ENCODE results near the gene ANKS6.

The ANKS6 gene

DNA sequence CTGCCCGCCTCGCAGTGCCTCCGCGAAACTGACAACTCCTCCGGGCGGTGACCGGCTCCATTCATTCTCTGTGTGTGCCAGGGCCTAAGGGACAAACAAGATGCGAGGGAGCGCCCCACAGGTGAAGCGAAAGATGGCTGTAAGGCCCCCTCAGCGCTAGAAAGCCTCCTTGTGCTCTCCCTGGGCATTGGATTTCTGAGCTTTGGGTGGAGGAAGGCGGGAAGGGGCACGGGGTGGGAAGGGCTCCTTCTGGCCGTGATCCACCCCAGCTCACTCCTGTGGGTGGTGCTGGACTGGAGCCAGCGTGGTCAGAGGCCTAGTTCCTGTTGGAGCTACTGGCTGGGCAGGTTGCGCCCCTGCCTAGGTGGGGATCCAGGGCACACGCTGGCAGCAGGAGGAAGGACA, 12.1 kb upstream of the ANKS6 start:
- DNase-seq (ENCODE audit: low spot score in 2 of 2), result no peak
- Histone ChIP-seq H3K4me1 (peaks cover 19% of the 10 kb centered on the region), H3K36me3 (replicated peaks) (no peaks in the 10 kb centered on the region), H3K27me3 (ENCODE audit: low read depth) (no peaks in the 10 kb centered on the region), H3K4me3 (peak overlapping the region; percentile 40), H3K9me3 (no peaks in the 10 kb centered on the region)
- in situ Hi-C loops (cut with MboI; ENCODE audit: low sequenced_read_pairs), result no loop called here

DNA sequence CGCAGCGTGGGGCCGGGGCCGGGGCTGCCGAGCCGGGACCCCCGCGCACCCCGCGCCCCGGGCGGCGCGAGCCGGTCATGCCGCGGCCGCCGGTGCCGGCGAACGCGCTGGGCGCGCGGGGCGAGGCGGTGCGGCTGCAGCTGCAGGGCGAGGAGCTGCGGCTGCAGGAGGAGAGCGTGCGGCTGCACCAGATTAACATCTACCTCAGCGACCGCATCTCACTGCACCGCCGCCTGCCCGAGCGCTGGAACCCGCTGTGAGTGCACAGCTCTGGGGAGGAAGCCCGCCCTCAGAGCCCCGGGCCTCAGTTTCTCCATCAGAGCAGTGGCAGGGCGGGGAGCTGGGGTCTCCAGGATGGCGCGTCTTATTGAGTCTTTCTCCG, 11.4 kb upstream of the ANKS6 start:
- H3K4me3 ChIP-seq, result peak overlapping the region; percentile 40
- in situ Hi-C loops (cut with MboI; ENCODE audit: low sequenced_read_pairs), result no loop called here
- peaks cover 19% of the 10 kb centered on the region for H3K4me1 ChIP-seq
- no peaks in the 10 kb centered on the region for H3K27me3 ChIP-seq (ENCODE audit: low read depth)
- peak in 1 of 2 experiments; percentile 49 for DNase-seq (ENCODE audit: low spot score in 2 of 2)
- H3K36me3 ChIP-seq (replicated peaks), result no peaks in the 10 kb centered on the region
- no peaks in the 10 kb centered on the region for H3K9me3 ChIP-seq

DNA sequence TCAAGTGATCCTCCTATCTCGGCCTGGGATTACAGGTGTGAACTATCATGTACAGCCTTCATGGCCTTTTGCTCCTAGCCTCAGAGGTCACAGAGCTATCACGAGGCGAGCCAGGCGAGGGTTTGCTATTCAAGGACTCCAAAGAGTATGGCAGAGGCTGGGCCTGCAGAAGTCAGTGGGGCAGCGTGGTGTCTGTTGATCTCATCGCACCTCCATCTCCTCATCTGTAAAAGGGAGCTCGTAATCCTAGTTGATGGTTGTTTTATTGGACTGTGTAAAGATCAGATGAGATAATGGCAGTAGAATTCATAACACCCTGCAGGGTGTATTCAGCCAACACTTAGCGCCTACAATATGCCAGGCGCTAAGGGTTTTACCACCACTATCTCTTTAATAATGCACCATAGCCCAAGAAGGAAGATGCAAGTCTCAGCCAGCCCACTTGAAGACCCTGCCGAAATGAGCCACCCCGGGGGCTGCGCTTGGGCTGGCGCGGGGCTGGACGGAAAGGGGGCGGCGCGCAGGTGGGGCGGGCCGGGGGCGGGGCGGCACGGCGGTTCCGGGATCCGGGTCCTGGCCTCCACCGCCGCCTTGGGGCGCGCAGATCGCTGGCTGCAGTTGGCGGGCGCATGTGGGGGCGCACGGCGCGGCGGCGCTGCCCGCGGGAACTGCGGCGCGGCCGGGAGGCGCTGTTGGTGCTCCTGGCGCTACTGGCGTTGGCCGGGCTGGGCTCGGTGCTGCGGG, 10.9 kb upstream of the ANKS6 start, which contains the start of gene GALNT12:
GALNT12 (plus strand) TSS at position 601 of the 744 bp plus-strand sequence; CDS start at position 630, 29 bp downstream.
- in situ Hi-C loops (cut with MboI; ENCODE audit: low sequenced_read_pairs), result no loop called here
- H3K27me3 ChIP-seq (ENCODE audit: low read depth), result no peaks in the 10 kb centered on the region
- H3K4me1 ChIP-seq, result peaks cover 19% of the 10 kb centered on the region
- H3K36me3 ChIP-seq (replicated peaks), result no peaks in the 10 kb centered on the region
- peak within 1 kb of the TSS; percentile 40 for H3K4me3 ChIP-seq
- DNase-seq (ENCODE audit: low spot score in 2 of 2), result peak; percentile 19 to 65
- no peaks in the 10 kb centered on the region for H3K9me3 ChIP-seq

DNA sequence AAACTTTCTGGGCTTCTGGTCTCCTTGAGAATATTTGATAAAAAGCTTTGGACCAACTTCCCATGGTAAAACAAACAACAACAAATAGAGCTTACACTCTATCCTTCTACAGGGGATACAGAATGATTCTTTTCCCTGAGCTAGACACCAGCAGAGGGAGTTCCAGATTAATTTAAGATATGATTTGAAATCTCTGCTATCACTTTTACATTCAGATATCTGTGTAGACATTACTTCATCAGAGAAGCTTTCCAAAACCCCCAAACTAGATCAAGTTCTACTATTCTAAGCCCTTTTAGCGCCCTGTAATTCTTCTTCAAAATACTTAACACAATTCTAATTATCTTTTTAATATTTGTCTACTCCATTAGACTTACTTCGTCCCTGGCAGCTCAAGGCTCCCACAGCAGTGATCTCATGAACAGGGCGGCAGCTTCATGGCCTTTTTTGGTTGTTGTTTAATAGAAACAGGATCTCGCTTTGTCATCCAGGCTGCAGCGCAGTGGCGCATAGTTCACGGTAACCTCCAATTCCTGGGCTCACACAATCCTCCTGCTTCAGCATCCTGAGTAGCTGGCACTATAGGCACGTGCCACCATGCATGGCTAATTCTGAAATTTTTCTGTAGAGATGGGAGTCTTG, 10.2 kb upstream of the ANKS6 start:
- no peaks in the 10 kb centered on the region for H3K9me3 ChIP-seq
- no peak overlapping the region for H3K4me3 ChIP-seq
- H3K36me3 ChIP-seq (replicated peaks), result no peaks in the 10 kb centered on the region
- H3K27me3 ChIP-seq (ENCODE audit: low read depth), result no peaks in the 10 kb centered on the region
- peaks cover 19% of the 10 kb centered on the region for H3K4me1 ChIP-seq
- no peak for DNase-seq (ENCODE audit: low spot score in 2 of 2)
- in situ Hi-C loops (cut with MboI; ENCODE audit: low sequenced_read_pairs), result no loop called here

DNA sequence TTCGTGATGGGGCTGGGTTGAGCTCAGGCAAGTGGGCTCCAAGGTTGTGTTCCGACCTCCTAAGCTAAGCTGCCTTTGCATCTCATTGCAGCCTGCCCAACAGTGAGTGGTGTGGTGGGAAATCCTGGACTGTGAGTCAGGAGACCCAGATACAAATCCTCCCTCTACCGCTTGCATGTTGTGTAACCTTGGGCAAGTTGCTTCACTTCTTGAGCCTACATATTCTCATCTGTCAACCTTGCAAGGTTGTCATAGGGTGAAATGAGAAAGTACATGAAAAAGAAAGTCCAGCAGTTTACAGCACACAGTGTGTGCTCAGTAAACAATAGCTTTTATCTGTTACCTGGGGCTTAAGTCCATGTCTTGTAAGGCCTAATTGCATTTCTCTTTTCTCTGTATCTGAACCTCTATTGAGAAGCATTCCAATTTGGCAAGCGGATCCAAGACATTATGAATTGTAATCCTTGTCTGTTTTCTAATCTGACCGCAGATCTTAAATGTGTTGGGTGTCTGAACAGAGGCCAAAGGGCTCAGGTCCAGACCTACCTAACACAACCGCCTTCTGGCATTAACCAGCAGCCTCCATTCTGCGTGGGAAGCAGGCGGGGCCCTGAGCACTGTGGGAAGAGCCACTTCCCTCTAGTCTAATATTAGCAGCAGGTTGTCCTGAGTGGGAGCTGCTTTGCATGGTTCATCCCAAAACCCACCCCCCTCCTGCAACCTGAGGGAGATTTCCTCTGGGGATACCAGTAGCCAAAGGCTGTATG, 9.3 kb upstream of the ANKS6 start:
- Histone ChIP-seq H3K27me3 (ENCODE audit: low read depth) (no peaks in the 10 kb centered on the region), H3K4me3 (no peak overlapping the region), H3K9me3 (no peaks in the 10 kb centered on the region), H3K4me1 (peaks cover 19% of the 10 kb centered on the region), H3K36me3 (replicated peaks) (no peaks in the 10 kb centered on the region)
- peak; percentile 25 to 59 for DNase-seq (ENCODE audit: low spot score in 2 of 2)
- in situ Hi-C loops (cut with MboI; ENCODE audit: low sequenced_read_pairs), result no loop called here

DNA sequence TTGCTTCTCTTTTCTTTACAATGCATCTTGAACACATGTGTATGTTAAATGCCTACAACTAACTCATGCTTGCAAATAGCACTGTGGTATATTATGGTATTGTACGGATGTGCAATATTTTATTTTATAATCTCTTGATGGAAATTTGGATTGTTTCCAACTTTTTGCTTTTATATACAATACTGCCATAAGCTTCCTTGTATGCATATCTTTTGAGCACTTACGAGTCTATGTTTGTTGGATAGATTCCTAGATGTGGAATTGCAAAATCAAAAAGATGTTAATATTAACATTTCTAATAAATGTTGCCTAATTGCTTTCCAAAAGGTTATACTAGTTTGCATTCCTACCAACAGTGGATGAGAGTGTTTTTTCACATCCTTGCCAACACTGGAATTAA, 7.7 kb upstream of the ANKS6 start:
- in situ Hi-C loops (cut with MboI; ENCODE audit: low sequenced_read_pairs), result no loop called here
- Histone ChIP-seq H3K4me3 (no peak overlapping the region), H3K4me1 (peaks cover 29% of the 10 kb centered on the region), H3K36me3 (replicated peaks) (no peaks in the 10 kb centered on the region), H3K27me3 (ENCODE audit: low read depth) (no peaks in the 10 kb centered on the region), H3K9me3 (0 out of 2 replicates have a peak, but pooled peaks cover 2% of the 10 kb centered on the region)
- DNase-seq (ENCODE audit: low spot score in 2 of 2), result no peak

DNA sequence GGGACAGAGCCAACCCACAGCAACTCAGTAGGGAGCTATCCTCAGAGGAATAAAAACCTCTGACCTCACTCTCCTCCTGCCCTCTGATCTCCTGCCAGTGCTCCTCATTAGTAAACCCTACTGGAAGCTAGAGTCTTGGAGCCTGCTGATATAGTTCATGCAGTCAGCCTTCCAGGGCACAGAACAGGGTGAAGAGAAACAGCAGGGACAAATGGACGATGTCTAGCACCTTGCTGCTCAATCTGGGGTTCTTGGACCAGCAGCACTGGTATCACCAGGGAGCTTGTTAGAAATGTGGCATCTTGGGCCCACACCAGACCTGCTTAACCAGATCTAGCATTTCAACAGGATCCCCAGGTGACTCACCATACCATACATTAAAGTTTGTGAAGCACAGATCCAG, 5.6 kb upstream of the ANKS6 start:
- H3K36me3 ChIP-seq (replicated peaks), result no peaks in the 10 kb centered on the region
- H3K9me3 ChIP-seq, result 0 out of 2 replicates have a peak, but pooled peaks cover 2% of the 10 kb centered on the region
- no peak overlapping the region for H3K4me3 ChIP-seq
- DNase-seq (ENCODE audit: low spot score in 2 of 2), result no peak
- H3K4me1 ChIP-seq, result peaks cover 24% of the 10 kb centered on the region
- no peaks in the 10 kb centered on the region for H3K27me3 ChIP-seq (ENCODE audit: low read depth)
- in situ Hi-C loops (cut with MboI; ENCODE audit: low sequenced_read_pairs), result no loop called here

DNA sequence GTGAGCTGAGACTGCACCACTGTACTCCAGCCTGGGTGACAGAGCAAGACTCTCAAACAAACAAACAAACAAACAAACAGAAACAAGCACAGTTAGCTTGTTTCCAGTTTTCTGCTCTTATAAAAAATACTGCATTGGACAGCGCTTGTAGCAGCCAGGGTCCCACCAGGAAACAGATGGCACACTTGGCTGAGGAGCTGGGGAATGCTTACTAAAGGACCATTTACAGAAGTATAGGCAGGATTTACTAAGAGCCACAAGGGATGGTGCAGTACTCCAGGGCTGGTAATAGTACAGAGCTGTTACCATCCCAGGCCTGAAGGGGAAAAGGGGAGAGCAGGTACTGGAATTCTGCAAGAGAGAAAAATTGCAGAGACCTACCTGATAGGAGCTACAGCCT, 5.2 kb upstream of the ANKS6 start:
- Histone ChIP-seq H3K27me3 (ENCODE audit: low read depth) (no peaks in the 10 kb centered on the region), H3K36me3 (replicated peaks) (no peaks in the 10 kb centered on the region), H3K4me1 (peaks cover 26% of the 10 kb centered on the region), H3K9me3 (0 out of 2 replicates have a peak, but pooled peaks cover 2% of the 10 kb centered on the region), H3K4me3 (no peak overlapping the region)
- in situ Hi-C loops (cut with MboI; ENCODE audit: low sequenced_read_pairs), result no loop called here
- no peak for DNase-seq (ENCODE audit: low spot score in 2 of 2)

DNA sequence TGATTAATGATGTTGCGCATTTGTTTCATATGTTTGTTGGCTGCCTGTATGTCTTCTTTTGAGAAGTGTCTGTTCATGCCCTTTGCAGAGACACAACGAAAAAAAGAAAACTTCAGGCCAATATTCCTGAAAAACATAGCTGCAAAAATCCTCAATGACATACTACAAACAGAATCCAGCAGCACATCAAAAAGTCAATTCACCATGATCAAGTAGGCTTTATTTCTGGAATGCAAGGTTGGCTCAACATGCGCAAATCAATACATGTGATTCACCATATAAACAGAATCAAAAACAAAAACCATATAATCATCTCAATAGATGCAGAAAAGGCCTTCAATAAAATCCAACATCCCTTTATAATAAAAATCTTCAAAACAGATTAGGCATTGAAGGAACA, 1.9 kb upstream of the ANKS6 start:
- Histone ChIP-seq H3K4me1 (peaks cover 17% of the 10 kb centered on the region), H3K36me3 (replicated peaks) (no peaks in the 10 kb centered on the region), H3K9me3 (0 out of 2 replicates have a peak, but pooled peaks cover 2% of the 10 kb centered on the region), H3K4me3 (no peak overlapping the region), H3K27me3 (ENCODE audit: low read depth) (no peaks in the 10 kb centered on the region)
- DNase-seq (ENCODE audit: low spot score in 2 of 2), result no peak
- in situ Hi-C loops (cut with MboI; ENCODE audit: low sequenced_read_pairs), result no loop called here

DNA sequence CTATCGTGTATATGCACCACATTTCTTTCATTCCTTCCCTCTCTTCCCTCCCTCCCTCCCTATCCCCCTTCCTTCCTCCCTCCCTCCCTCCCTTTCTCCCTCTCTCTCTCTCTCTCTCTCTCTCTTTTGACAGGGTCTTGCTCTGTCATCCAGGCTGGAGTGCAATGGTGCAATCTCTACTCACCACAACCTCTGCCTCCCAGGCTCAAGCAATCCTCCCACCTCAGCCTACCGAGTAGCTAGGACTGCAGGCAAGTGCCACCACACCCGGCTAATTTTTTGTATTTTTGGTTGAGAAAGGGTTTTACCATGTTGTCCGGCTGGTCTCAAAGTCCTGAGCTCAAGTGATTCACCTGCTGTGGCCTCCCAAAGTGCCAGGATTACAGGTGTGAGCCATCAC, 1.1 kb upstream of the ANKS6 start:
- Histone ChIP-seq H3K36me3 (replicated peaks) (no peaks in the 10 kb centered on the region), H3K4me3 (no peak overlapping the region), H3K9me3 (0 out of 2 replicates have a peak, but pooled peaks cover 2% of the 10 kb centered on the region), H3K4me1 (peaks cover 17% of the 10 kb centered on the region), H3K27me3 (ENCODE audit: low read depth) (no peaks in the 10 kb centered on the region)
- no peak for DNase-seq (ENCODE audit: low spot score in 2 of 2)
- in situ Hi-C loops (cut with MboI; ENCODE audit: low sequenced_read_pairs), result no loop called here

DNA sequence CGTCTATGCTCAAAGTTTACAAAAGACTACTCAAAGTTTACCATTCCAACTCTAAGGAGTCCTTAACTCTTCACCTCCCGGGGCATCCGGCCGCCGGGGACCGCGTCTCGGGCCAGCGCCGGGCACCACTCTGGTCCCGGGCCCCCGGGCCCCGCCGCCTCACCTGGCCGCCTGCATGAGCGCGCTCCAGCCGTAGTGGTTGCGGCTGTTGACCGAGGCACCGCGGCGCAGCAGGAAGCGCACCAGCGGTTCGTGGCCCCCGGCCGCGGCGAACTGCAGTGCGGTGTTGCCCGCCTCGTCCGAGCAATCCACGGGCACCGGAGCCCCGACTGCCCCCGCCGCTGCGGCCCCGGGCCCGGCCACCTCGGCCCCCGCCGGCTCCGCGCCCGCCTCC, 388 bp downstream of the ANKS6 start:
- peak overlapping the region; percentile 46 for H3K4me3 ChIP-seq
- in situ Hi-C loops (cut with MboI; ENCODE audit: low sequenced_read_pairs), result no loop called here
- H3K27me3 ChIP-seq (ENCODE audit: low read depth), result no peaks in the 10 kb centered on the region
- H3K9me3 ChIP-seq, result 0 out of 2 replicates have a peak, but pooled peaks cover 2% of the 10 kb centered on the region
- peak in 1 of 2 experiments; percentile 37 for DNase-seq (ENCODE audit: low spot score in 2 of 2)
- H3K4me1 ChIP-seq, result peaks cover 19% of the 10 kb centered on the region
- no peaks in the 10 kb centered on the region; the same call in 1 of the 2 replicates for H3K36me3 ChIP-seq (replicated peaks)

DNA sequence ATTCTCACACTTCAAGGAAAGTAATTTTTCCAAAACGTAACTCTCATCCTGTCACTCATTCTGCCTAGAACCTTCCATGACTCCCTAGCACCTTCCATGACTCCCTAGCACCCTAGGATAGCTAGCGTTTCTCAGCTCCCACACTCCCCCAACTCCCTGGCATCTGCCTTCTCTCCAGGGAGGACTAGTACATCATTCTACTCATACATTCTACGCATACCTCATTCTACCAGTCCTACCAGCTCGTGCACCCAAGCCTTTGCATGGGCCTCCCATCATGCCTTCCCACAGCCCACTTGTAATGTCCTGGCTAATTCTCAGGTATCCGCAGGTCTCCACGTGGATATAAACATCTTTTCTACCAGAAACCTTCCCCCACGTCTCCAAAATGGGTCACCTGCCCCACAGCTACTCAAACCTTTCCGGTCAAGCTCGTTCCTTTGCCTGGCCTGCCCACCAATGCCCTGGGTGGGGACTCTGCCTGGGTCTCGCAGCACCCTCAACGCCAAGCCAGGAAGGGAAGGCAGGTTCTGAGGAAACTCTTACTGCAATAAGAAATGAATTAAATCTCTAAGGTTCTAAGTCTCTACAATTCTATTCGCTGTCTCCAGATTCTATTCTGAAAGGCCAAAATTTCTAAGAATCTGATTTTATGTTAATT, 930 bp downstream of the ANKS6 start:
- H3K36me3 ChIP-seq (replicated peaks), result peaks cover under 1% of the 10 kb centered on the region
- H3K27me3 ChIP-seq (ENCODE audit: low read depth), result no peaks in the 10 kb centered on the region
- peak overlapping the region; percentile 46 for H3K4me3 ChIP-seq
- in situ Hi-C loops (cut with MboI; ENCODE audit: low sequenced_read_pairs), result no loop called here
- peaks cover 17% of the 10 kb centered on the region for H3K4me1 ChIP-seq
- DNase-seq (ENCODE audit: low spot score in 2 of 2), result no peak
- H3K9me3 ChIP-seq, result 0 out of 2 replicates have a peak, but pooled peaks cover 2% of the 10 kb centered on the region

DNA sequence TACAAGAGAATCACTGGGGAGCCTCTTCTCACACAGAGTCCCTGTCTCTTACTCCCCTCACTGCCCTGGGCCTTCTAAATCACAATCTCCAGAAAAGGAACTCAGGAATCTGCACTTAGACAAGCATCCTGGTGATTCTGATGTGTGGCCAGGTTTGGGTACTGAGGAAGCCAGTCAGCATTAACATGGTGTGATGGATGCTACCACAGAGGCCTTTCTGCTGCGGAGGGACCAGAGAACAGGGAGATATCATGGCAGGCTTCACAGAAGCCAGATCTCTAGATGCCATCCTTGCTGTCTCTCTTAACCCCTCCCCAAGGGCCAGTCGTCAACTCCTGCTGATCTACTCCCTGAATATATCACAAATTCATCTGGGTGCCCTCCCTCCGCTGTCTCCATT, 1.6 kb downstream of the ANKS6 start:
- no peaks in the 10 kb centered on the region for H3K9me3 ChIP-seq
- peaks cover 7% of the 10 kb centered on the region for H3K36me3 ChIP-seq (replicated peaks)
- H3K4me1 ChIP-seq, result peaks cover 11% of the 10 kb centered on the region
- in situ Hi-C loops (cut with MboI; ENCODE audit: low sequenced_read_pairs), result no loop called here
- no peaks in the 10 kb centered on the region for H3K27me3 ChIP-seq (ENCODE audit: low read depth)
- no peak for DNase-seq (ENCODE audit: low spot score in 2 of 2)
- peak overlapping the region; percentile 46 for H3K4me3 ChIP-seq
